GM12801 (cell line): ENCODE measurements around the gene ABLIM3.

Experiments
- CTCF ChIP-seq: IDR thresholded peaks from one replicate; pipeline ENCODE4 v1.5.1; 2011; ENCODE audit warnings: control low read depth; ENCODE audit not compliant: insufficient read length; ENCODE audit errors: extremely low read depth

Gene ABLIM3

GRCh38 chr5:149210968-149211490 is 69.7 kb downstream of the ABLIM3 start:
- no peak for TF ChIP-seq CTCF

GRCh38 chr5:149211566-149211965 is 70.3 kb downstream of the ABLIM3 start:
- TF ChIP-seq CTCF, result no peak

- no peak for TF ChIP-seq CTCF
These were observed 71.1 kb downstream of the ABLIM3 start for GRCh38 chr5:149212198-149212951.

GRCh38 chr5:149213264-149213880 is 72.1 kb downstream of the ABLIM3 start:
- TF ChIP-seq CTCF, result no peak

GRCh38 chr5:149215478-149216090 is 74.3 kb downstream of the ABLIM3 start:
- TF ChIP-seq CTCF, result no peak

GRCh38 chr5:149216496-149216895 is 75.2 kb downstream of the ABLIM3 start:
- TF ChIP-seq CTCF, result no peak

GRCh38 chr5:149217096-149217802 is 76.0 kb downstream of the ABLIM3 start:
- TF ChIP-seq CTCF, result no peak
